ENCODE measurements around the gene PID1. TPM values are rescaled to one million over a fixed set of nuclear protein-coding genes. Genes with fewer than 3 reads are reported as not detected.

The PID1 gene
- total and polyA plus RNA-seq, 8 donors, result 10.2 to 51.2 (median 35.4) TPM

DNA sequence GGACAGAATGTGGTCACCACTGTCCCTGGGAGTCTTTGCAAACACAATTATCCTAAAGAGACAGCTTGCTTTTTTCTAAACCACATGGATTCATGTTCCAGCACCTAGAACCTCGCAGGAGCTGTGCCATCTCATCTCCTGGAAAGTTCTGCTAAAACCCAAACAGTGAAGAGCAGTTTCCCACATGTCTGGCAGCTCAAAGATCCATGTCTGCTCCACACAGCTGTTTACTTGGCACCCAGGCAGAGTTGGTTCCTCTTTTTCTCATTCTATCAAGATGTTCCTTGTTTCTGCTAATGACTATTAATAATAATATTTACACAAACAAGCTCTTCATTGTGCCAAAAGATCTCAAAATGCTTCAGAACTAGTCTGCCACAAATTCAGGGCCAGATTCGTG lies 30.1 kb upstream of the PID1 start:
- Histone ChIP-seq H3K4me1 (peaks cover 0 to 5% (median 0%) of the 10 kb centered on the region in 4 donors), H3K27me3 (no peaks in the 10 kb centered on the region), H3K27ac (peak overlapping the region in 2 of 5 donors; percentile 7 to 15), H3K4me3 (no peak overlapping the region), H3K9me3 (no peaks in the 10 kb centered on the region), H3K36me3 (no peaks in the 10 kb centered on the region)
- TF ChIP-seq POLR2AphosphoS5 (IDR thresholded peaks at IDR 0.05) (no peak), POLR2A (IDR thresholded peaks at IDR 0.05) (no peak), EP300 (IDR thresholded peaks at IDR 0.05) (no peak), CTCF (IDR thresholded peaks at IDR 0.05) (no peak)
- no peak for DNase-seq
- WGBS, 5 donors, result 21 to 44% (median 33%) methylated on average over 2 of the region's 2 CpGs
- intact Hi-C loops (cut with DNase I; ENCODE audit: low total_unique reads), result no loop called here

DNA sequence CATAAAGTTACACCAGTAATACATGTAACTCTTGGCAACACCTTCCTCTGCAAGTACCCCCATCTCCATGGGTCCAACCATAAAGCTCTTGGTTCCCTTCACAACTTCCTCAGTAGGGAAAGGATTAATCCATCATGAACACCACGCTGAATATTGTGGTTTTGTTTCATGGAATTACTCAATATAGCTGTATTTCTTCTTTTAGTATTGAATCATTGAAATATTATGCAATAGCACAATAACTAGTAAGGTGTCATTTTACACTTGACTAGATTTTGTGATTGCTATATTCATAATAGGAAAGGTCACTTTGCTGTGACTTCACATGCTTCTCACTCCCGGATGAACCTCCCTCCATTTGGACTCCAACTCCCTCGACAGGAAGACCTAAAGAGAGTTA lies 29.7 kb upstream of the PID1 start:
- TF ChIP-seq POLR2AphosphoS5 (IDR thresholded peaks at IDR 0.05) (no peak), POLR2A (IDR thresholded peaks at IDR 0.05) (no peak), EP300 (IDR thresholded peaks at IDR 0.05) (no peak), CTCF (IDR thresholded peaks at IDR 0.05) (no peak)
- no peaks in the 10 kb centered on the region for H3K27me3 ChIP-seq
- no peaks in the 10 kb centered on the region for H3K9me3 ChIP-seq
- H3K27ac ChIP-seq, result peak overlapping the region in 2 of 5 donors; percentile 7 to 15
- no peak for DNase-seq
- 48 to 64% (median 50%) methylated on average over 3 of the region's 3 CpGs for WGBS, 5 donors
- no peaks in the 10 kb centered on the region for H3K36me3 ChIP-seq
- intact Hi-C loops (cut with DNase I; ENCODE audit: low total_unique reads), result no loop called here
- peaks cover 0 to 5% (median 0%) of the 10 kb centered on the region in 4 donors for H3K4me1 ChIP-seq
- H3K4me3 ChIP-seq, result no peak overlapping the region

- no peak overlapping the region for H3K4me3 ChIP-seq
- H3K9me3 ChIP-seq, result no peaks in the 10 kb centered on the region
- intact Hi-C loops (cut with DNase I; ENCODE audit: low total_unique reads), result no loop called here
- DNase-seq, result no peak
- 0 to 58% (median 42%) methylated on average over 1 of the region's 1 CpG for WGBS, 5 donors
- H3K36me3 ChIP-seq, result no peaks in the 10 kb centered on the region
- H3K4me1 ChIP-seq, result peaks cover 0 to 5% (median 0%) of the 10 kb centered on the region in 4 donors
- no peaks in the 10 kb centered on the region for H3K27me3 ChIP-seq
- peak overlapping the region in 1 of 5 donors; percentile 15 for H3K27ac ChIP-seq
- TF ChIP-seq CTCF (IDR thresholded peaks at IDR 0.05) (no peak), POLR2AphosphoS5 (IDR thresholded peaks at IDR 0.05) (no peak), POLR2A (IDR thresholded peaks at IDR 0.05) (no peak), EP300 (IDR thresholded peaks at IDR 0.05) (no peak)
These were observed 29.3 kb upstream of the PID1 start for GRCh38 chr2:229300371-229300770.

DNA sequence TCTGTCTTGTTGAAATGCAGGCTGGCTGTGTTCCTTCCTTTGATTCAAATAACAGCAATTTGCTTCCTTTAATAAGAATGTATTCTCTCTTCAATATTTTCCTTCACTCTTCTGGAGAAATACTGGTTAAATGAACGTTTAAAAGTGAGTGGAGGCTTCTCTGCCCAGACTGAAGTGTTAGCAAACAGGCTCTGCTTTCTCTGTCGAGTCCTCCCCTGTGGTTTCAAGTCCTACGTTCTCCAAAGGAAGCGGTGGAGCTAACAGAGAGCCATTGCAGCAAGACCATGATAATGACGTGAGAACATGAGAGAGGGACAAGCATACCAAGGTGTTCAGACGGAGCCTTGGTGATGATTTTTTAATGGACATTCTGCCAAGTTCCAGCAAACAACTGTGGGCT lies 26.2 kb upstream of the PID1 start:
- no peak overlapping the region for H3K27ac ChIP-seq
- WGBS, 5 donors, result 31 to 53% (median 41%) methylated on average over 6 of the region's 6 CpGs
- no peaks in the 10 kb centered on the region for H3K9me3 ChIP-seq
- intact Hi-C loops (cut with DNase I; ENCODE audit: low total_unique reads), result no loop called here
- no peak for TF ChIP-seq EP300 (IDR thresholded peaks at IDR 0.05)
- no peak for TF ChIP-seq POLR2A (IDR thresholded peaks at IDR 0.05)
- TF ChIP-seq POLR2AphosphoS5 (IDR thresholded peaks at IDR 0.05), result no peak
- TF ChIP-seq CTCF (IDR thresholded peaks at IDR 0.05), result no peak
- no peak overlapping the region for H3K4me3 ChIP-seq
- H3K27me3 ChIP-seq, result no peaks in the 10 kb centered on the region
- no peaks in the 10 kb centered on the region for H3K36me3 ChIP-seq
- DNase-seq, result no peak
- peaks cover 0 to 5% (median 0%) of the 10 kb centered on the region in 4 donors for H3K4me1 ChIP-seq
